Measurements from ENCODE around the gene LTK.
"Not testable (repeated sequence)": the region's sequence is repeated elsewhere in the genome, so short reads cannot be mapped to it uniquely, and the experiment has no call there.

Gene LTK

GRCh38 chr15:41484937-41485625, 28.5 kb downstream of the LTK start:
- H3K4me1 ChIP-seq (ENCODE audit: control insufficient read depth in 1 of 2, insufficient read depth in 2 of 2, low read length in 2 of 2), result no peaks in the 10 kb centered on the region
- no peak overlapping the region for H3K27ac ChIP-seq (ENCODE audit: low read length)
- no peak overlapping the region for H3K4me3 ChIP-seq (ENCODE audit: low read depth in 1 of 2, low read length in 2 of 2)
- H3K27me3 ChIP-seq (ENCODE audit: low read depth, low read length), result no peaks in the 10 kb centered on the region
- peaks cover 9 to 30% of the 10 kb centered on the region in 2 donors for H3K36me3 ChIP-seq (ENCODE audit: control insufficient read depth in 1 of 2, insufficient read depth in 2 of 2, low read length in 2 of 2)
- no peaks in the 10 kb centered on the region for H3K9me3 ChIP-seq (ENCODE audit: control insufficient read depth in 1 of 2, low read length in 2 of 2)

DNA sequence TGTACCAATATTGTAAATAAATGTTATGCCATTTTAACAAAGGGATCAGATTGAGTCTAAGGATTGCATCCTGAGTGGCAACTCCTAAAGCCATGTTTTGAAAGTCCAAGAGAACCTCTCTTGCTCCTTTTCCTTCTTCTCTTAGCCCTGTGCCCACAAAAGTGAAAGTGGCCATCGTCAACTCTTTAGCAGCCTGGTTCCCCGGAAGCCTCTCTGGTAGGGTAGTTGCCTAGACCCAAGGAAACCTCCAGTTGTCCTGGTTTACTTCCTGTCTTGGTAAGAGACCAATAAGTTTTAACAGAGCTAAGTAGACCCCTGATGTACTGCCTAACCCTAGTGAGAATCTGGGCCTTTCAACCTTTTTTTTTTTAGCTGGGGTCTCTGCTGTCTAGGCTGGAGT, 30.1 kb downstream of the LTK start:
- H3K4me3 ChIP-seq (ENCODE audit: low read depth in 1 of 2, low read length in 2 of 2), result no peak overlapping the region
- no peak overlapping the region for H3K27ac ChIP-seq (ENCODE audit: low read length)
- no peaks in the 10 kb centered on the region for H3K27me3 ChIP-seq (ENCODE audit: low read depth, low read length)
- H3K9me3 ChIP-seq (ENCODE audit: control insufficient read depth in 1 of 2, low read length in 2 of 2), result no peaks in the 10 kb centered on the region
- H3K36me3 ChIP-seq (ENCODE audit: control insufficient read depth in 1 of 2, insufficient read depth in 2 of 2, low read length in 2 of 2), result peaks cover 22 to 46% of the 10 kb centered on the region in 2 donors
- no peaks in the 10 kb centered on the region for H3K4me1 ChIP-seq (ENCODE audit: control insufficient read depth in 1 of 2, insufficient read depth in 2 of 2, low read length in 2 of 2)

DNA sequence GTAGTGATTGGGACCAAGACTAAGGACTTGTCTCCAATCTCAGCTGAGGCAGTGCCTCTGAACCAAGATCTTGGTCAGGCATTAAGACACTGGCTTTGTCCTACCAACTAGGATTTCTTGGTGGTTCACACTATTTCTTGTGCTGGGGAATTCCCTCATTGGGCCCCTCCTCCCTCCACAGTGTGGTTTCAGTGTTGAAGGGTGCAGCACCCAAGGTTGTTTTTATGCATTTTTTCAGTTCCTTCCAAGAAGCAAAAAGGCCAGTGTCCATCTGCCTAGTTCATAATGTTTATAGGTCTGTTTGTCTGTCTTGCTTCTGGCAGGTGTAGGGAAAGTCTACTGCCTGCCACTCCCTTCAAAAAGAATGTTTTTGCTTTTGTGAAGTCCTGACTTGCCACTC, 30.5 kb downstream of the LTK start:
- no peak overlapping the region for H3K4me3 ChIP-seq (ENCODE audit: low read depth in 1 of 2, low read length in 2 of 2)
- H3K9me3 ChIP-seq (ENCODE audit: control insufficient read depth in 1 of 2, low read length in 2 of 2), result no peaks in the 10 kb centered on the region
- H3K27ac ChIP-seq (ENCODE audit: low read length), result peak overlapping the region; percentile 52
- no peaks in the 10 kb centered on the region for H3K4me1 ChIP-seq (ENCODE audit: control insufficient read depth in 1 of 2, insufficient read depth in 2 of 2, low read length in 2 of 2)
- H3K27me3 ChIP-seq (ENCODE audit: low read depth, low read length), result no peaks in the 10 kb centered on the region
- peaks cover 25 to 48% of the 10 kb centered on the region in 2 donors for H3K36me3 ChIP-seq (ENCODE audit: control insufficient read depth in 1 of 2, insufficient read depth in 2 of 2, low read length in 2 of 2)

GRCh38 chr15:41482110-41482877, 31.3 kb downstream of the LTK start:
- H3K4me1 ChIP-seq (ENCODE audit: control insufficient read depth in 1 of 2, insufficient read depth in 2 of 2, low read length in 2 of 2), result no peaks in the 10 kb centered on the region
- no peak overlapping the region for H3K4me3 ChIP-seq (ENCODE audit: low read depth in 1 of 2, low read length in 2 of 2)
- no peaks in the 10 kb centered on the region for H3K27me3 ChIP-seq (ENCODE audit: low read depth, low read length)
- H3K36me3 ChIP-seq (ENCODE audit: control insufficient read depth in 1 of 2, insufficient read depth in 2 of 2, low read length in 2 of 2), result peaks cover 27 to 54% of the 10 kb centered on the region in 2 donors
- H3K27ac ChIP-seq (ENCODE audit: low read length), result no peak overlapping the region
- no peaks in the 10 kb centered on the region for H3K9me3 ChIP-seq (ENCODE audit: control insufficient read depth in 1 of 2, low read length in 2 of 2)

DNA sequence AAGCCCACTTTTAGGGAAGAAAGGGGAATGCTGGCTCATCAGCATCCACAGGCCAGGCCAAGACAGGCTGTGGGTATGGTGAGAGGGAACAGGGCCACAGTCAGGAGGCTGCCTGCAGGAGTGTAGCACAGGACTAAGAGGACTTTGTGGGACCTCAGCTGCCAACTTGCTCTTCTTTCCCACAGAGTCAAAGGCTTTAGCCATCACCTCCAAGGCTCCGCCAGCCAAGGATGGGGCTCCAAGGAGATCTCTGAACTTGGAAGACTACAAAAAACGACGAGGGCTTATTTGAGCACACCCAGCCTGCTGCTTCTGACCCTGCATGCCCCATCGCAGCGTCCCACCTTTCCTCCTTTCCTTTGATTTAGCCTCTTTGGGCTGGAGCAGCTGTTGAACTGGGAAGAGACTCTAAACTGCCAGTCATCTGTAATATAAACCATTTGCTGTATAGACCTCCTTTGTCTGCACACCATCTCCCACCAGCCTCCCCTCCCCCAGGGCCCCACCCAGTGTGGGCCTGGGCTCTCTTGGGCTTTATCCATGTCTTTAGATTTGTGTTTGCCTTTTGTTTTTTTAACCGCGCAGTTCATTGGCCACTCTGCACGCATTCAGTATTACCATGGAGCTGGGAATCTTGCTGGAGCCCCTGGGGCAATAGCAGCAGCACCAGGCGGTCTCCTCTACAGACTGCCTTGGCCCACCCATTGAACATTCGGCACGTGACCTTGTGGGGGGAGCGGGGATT, 33.1 kb downstream of the LTK start:
- Histone ChIP-seq H3K4me3 (ENCODE audit: low read depth in 1 of 2, low read length in 2 of 2) (no peak overlapping the region), H3K9me3 (ENCODE audit: control insufficient read depth in 1 of 2, low read length in 2 of 2) (no peaks in the 10 kb centered on the region), H3K27ac (ENCODE audit: low read length) (no peak overlapping the region), H3K36me3 (ENCODE audit: control insufficient read depth in 1 of 2, insufficient read depth in 2 of 2, low read length in 2 of 2) (peaks cover 43 to 72% of the 10 kb centered on the region in 2 donors), H3K27me3 (ENCODE audit: low read depth, low read length) (no peaks in the 10 kb centered on the region), H3K4me1 (ENCODE audit: control insufficient read depth in 1 of 2, insufficient read depth in 2 of 2, low read length in 2 of 2) (no peaks in the 10 kb centered on the region)

DNA sequence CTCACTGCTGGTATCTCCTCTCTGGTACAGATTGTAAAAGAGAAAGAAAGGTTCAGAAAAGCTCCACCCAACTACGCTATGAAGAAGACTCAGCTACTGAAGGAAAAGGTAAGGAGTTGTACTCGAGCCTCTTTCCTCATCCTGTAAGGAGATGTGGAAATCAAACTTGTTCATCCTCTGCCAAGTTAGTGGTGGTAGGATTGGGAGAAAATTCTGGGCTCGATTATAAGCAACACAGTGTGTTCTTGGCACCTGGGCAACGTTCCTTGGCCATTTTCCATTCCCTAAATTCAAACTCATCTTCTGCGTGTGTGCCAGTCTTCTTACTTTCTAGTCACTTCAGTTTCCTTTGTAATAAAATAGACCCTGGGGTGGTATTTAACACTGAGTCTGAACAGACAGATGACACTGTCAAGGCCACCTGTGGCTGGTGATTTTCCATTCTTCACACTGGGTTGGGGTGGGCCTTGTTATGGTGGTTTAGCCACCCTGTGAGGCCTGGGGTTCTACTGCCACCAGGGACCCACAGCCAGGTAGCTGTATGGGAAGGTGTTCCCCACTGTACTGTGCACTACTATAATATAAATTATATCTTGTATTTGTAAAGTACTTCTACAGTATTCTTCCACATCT, 37.1 kb downstream of the LTK start:
- peaks cover 59 to 79% of the 10 kb centered on the region in 2 donors for H3K36me3 ChIP-seq (ENCODE audit: control insufficient read depth in 1 of 2, insufficient read depth in 2 of 2, low read length in 2 of 2)
- H3K27me3 ChIP-seq (ENCODE audit: low read depth, low read length), result no peaks in the 10 kb centered on the region
- no peaks in the 10 kb centered on the region for H3K9me3 ChIP-seq (ENCODE audit: control insufficient read depth in 1 of 2, low read length in 2 of 2)
- no peak overlapping the region for H3K27ac ChIP-seq (ENCODE audit: low read length)
- H3K4me1 ChIP-seq (ENCODE audit: control insufficient read depth in 1 of 2, insufficient read depth in 2 of 2, low read length in 2 of 2), result no peaks in the 10 kb centered on the region
- H3K4me3 ChIP-seq (ENCODE audit: low read depth in 1 of 2, low read length in 2 of 2), result no peak overlapping the region

GRCh38 chr15:41474941-41475340, 38.7 kb downstream of the LTK start:
- peaks cover 62 to 76% of the 10 kb centered on the region in 2 donors for H3K36me3 ChIP-seq (ENCODE audit: control insufficient read depth in 1 of 2, insufficient read depth in 2 of 2, low read length in 2 of 2)
- H3K9me3 ChIP-seq (ENCODE audit: control insufficient read depth in 1 of 2, low read length in 2 of 2), result no peaks in the 10 kb centered on the region
- no peaks in the 10 kb centered on the region for H3K4me1 ChIP-seq (ENCODE audit: control insufficient read depth in 1 of 2, insufficient read depth in 2 of 2, low read length in 2 of 2)
- no peak overlapping the region for H3K4me3 ChIP-seq (ENCODE audit: low read depth in 1 of 2, low read length in 2 of 2)
- H3K27me3 ChIP-seq (ENCODE audit: low read depth, low read length), result no peaks in the 10 kb centered on the region
- H3K27ac ChIP-seq (ENCODE audit: low read length), result no peak overlapping the region

DNA sequence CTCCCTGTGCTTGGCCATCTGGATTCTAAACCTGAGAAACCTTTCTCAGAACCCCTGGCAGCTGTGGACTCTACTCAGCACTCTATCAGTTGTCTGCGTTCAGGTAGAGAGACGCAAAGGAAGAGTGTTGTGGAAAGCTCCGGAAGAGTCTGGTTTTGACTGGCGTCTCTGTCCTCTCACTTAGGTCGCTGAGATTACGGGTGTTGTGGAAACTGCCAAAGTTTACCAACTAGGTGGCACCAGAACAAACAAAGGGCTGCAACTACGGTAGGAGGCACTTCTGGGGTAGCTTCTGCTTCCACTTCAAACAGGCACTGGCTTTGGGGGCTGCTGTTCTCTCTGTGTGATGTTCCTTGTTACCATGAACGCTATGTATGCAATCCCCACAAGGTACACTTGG, 39.2 kb downstream of the LTK start:
- Histone ChIP-seq H3K36me3 (ENCODE audit: control insufficient read depth in 1 of 2, insufficient read depth in 2 of 2, low read length in 2 of 2) (peaks cover 62 to 76% of the 10 kb centered on the region in 2 donors), H3K27ac (ENCODE audit: low read length) (no peak overlapping the region)

GRCh38 chr15:41473418-41473817, 40.2 kb downstream of the LTK start:
- Histone ChIP-seq H3K9me3 (ENCODE audit: control insufficient read depth in 1 of 2, low read length in 2 of 2) (no peaks in the 10 kb centered on the region), H3K36me3 (ENCODE audit: control insufficient read depth in 1 of 2, insufficient read depth in 2 of 2, low read length in 2 of 2) (peaks cover 52 to 76% of the 10 kb centered on the region in 2 donors), H3K27me3 (ENCODE audit: low read depth, low read length) (no peaks in the 10 kb centered on the region), H3K27ac (ENCODE audit: low read length) (no peak overlapping the region), H3K4me3 (ENCODE audit: low read depth in 1 of 2, low read length in 2 of 2) (no peak overlapping the region), H3K4me1 (ENCODE audit: control insufficient read depth in 1 of 2, insufficient read depth in 2 of 2, low read length in 2 of 2) (no peaks in the 10 kb centered on the region)

More for the DNA sequence above, 39.2 kb downstream of the LTK start:
- Histone ChIP-seq H3K4me3 (ENCODE audit: low read depth in 1 of 2, low read length in 2 of 2) (no peak overlapping the region), H3K27me3 (ENCODE audit: low read depth, low read length) (no peaks in the 10 kb centered on the region), H3K9me3 (ENCODE audit: control insufficient read depth in 1 of 2, low read length in 2 of 2) (no peaks in the 10 kb centered on the region), H3K4me1 (ENCODE audit: control insufficient read depth in 1 of 2, insufficient read depth in 2 of 2, low read length in 2 of 2) (no peaks in the 10 kb centered on the region)

DNA sequence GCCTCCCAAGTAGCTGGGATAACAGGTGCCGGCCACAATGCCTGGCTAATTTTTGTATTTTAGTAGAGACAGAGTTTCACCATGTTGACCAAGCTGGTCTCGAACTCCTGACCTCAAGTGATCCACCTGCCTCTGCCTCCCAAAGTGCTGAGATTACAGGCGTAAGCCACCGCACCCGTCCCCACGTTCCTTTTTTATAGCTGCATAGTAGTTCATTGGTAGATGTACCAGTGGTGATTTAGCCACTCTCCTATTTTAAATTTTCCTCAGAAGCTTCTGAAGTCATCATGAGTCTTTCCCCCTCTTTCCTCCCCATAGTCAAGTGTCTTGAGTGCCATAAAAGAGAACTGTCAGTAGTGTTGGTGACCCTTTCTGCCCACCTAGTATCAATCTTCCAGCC, 44.0 kb downstream of the LTK start:
- H3K4me3 ChIP-seq (ENCODE audit: low read depth in 1 of 2, low read length in 2 of 2); H3K27ac ChIP-seq (ENCODE audit: low read length): not testable (repeated sequence)
- H3K36me3 ChIP-seq (ENCODE audit: control insufficient read depth in 1 of 2, insufficient read depth in 2 of 2, low read length in 2 of 2), result peaks cover 40 to 65% of the 10 kb centered on the region in 2 donors

DNA sequence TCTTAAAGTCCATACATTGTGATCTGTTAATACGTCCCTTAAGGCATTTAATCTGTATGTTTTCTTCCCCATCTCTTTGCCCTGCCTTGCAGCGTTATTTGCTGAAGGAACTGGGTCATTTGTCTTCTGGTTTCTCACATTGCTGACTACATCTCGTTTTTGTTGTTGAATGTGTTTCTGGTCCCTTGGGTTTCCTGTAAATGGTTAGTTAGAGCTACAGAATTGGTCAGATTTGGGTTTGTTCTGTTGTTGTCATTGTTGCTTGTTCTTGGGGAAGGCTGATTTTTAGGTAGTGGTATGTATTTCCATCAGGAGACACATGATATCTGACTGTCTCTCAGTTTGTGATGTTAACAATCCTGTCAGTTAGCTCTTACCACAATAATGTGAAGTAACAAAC, 46.9 kb downstream of the LTK start:
- Histone ChIP-seq H3K4me3 (ENCODE audit: low read depth in 1 of 2, low read length in 2 of 2) (no peak overlapping the region), H3K36me3 (ENCODE audit: control insufficient read depth in 1 of 2, insufficient read depth in 2 of 2, low read length in 2 of 2) (peaks cover 34 to 51% of the 10 kb centered on the region in 2 donors), H3K27me3 (ENCODE audit: low read depth, low read length) (no peaks in the 10 kb centered on the region), H3K27ac (ENCODE audit: low read length) (no peak overlapping the region), H3K9me3 (ENCODE audit: control insufficient read depth in 1 of 2, low read length in 2 of 2) (no peaks in the 10 kb centered on the region), H3K4me1 (ENCODE audit: control insufficient read depth in 1 of 2, insufficient read depth in 2 of 2, low read length in 2 of 2) (no peaks in the 10 kb centered on the region)

More for the DNA sequence above, 44.0 kb downstream of the LTK start:
- not testable (repeated sequence) for H3K27me3 ChIP-seq (ENCODE audit: low read depth, low read length); H3K9me3 ChIP-seq (ENCODE audit: control insufficient read depth in 1 of 2, low read length in 2 of 2); H3K4me1 ChIP-seq (ENCODE audit: control insufficient read depth in 1 of 2, insufficient read depth in 2 of 2, low read length in 2 of 2)
